SH-SY5Y (cell line): ENCODE data around the gene TMEM89.

ENCODE experiments used
- GATA2 ChIP-seq: IDR thresholded peaks from 2 replicates; pipeline ENCODE4 v1.6.1; 2011; ENCODE audit warnings: mild to moderate bottlenecking, low read depth, low read length
- GATA3 ChIP-seq: IDR thresholded peaks from 2 replicates; pipeline ENCODE4 v1.6.1; 2011; ENCODE audit warnings: low read depth, mild to moderate bottlenecking, low read length, moderate library complexity

- no peak for TF ChIP-seq GATA2
- no peak for TF ChIP-seq GATA3
These were observed 35.3 kb upstream of the TMEM89 start for GRCh38 chr3:48656841-48657281.
